Stomach smooth muscle (tissue), 2 donors: ENCODE measurements around the gene DOCK9.

Experiments
- H3K27ac ChIP-seq: one replicate; pipeline ENCODE4 v1.7.0; 2013; ENCODE audit warnings: mild to moderate bottlenecking, low read length, inconsistent platforms
- H3K27me3 ChIP-seq, 2 donors: one replicate each; pipeline ENCODE4 v1.7.0; 2013; ENCODE audit warnings: low read length in 2 of 2; ENCODE audit not compliant: insufficient read depth in 2 of 2, control insufficient read depth in 1 of 2
- H3K36me3 ChIP-seq, 2 donors: one replicate each; pipeline ENCODE4 v1.7.0; 2013; ENCODE audit warnings: low read length in 2 of 2; ENCODE audit not compliant: control insufficient read depth in 2 of 2, insufficient read depth in 2 of 2
- H3K4me1 ChIP-seq: one replicate; pipeline ENCODE4 v1.7.0; 2013; ENCODE audit warnings: low read length; ENCODE audit not compliant: control insufficient read depth, insufficient read depth
- H3K4me3 ChIP-seq, 2 donors: one replicate each; pipeline ENCODE4 v1.7.0; 2013; ENCODE audit warnings: low read length in 2 of 2
- H3K9ac ChIP-seq, 2 donors: one replicate each; pipeline ENCODE4 v1.7.0; 2013; ENCODE audit warnings: low read length in 2 of 2, mild to moderate bottlenecking in 1 of 2
- H3K9me3 ChIP-seq, 2 donors: one replicate each; pipeline ENCODE4 v1.7.0; 2013; ENCODE audit warnings: low read length in 2 of 2; ENCODE audit not compliant: control insufficient read depth in 2 of 2
- donor health status: healthy.
- donor health status: Pancreatic carcinoma.

The DOCK9 gene

GRCh38 chr13:98977568-98978265, at the start of gene DOCK9:
Gene DOCK9 (minus strand): TSS chr13:98978064. CDS start chr13:98977909, 155 bp downstream.
- peak within 1 kb of the TSS; percentile 13 to 58 for H3K9ac ChIP-seq

GRCh38 chr13:99027260-99027659, 49.4 kb upstream of the DOCK9 start:
- Histone ChIP-seq H3K4me1 (peaks cover 4% of the 10 kb centered on the region), H3K36me3 (no peaks in the 10 kb centered on the region), H3K27me3 (no peaks in the 10 kb centered on the region), H3K9me3 (no peaks in the 10 kb centered on the region), H3K9ac (no peak overlapping the region), H3K4me3 (no peak overlapping the region), H3K27ac (no peak overlapping the region)

More at GRCh38 chr13:98977568-98978265, at the start of gene DOCK9:
- Histone ChIP-seq H3K27ac (peak within 1 kb of the TSS; percentile 20), H3K4me1 (peaks cover 17% of the 10 kb centered on the region), H3K27me3 (no peaks in the 10 kb centered on the region), H3K36me3 (no peaks in the 10 kb centered on the region), H3K4me3 (peak within 1 kb of the TSS; percentile 38 to 79), H3K9me3 (no peaks in the 10 kb centered on the region)

GRCh38 chr13:99022941-99023340, 45.1 kb upstream of the DOCK9 start:
- no peak overlapping the region for H3K4me3 ChIP-seq
- H3K9ac ChIP-seq: no peak overlapping the region
- no peaks in the 10 kb centered on the region for H3K36me3 ChIP-seq
- no peaks in the 10 kb centered on the region for H3K27me3 ChIP-seq
- peaks cover 4% of the 10 kb centered on the region for H3K4me1 ChIP-seq
- no peak overlapping the region for H3K27ac ChIP-seq
- H3K9me3 ChIP-seq: no peaks in the 10 kb centered on the region

- peaks cover 10% of the 10 kb centered on the region for H3K4me1 ChIP-seq
- H3K9ac ChIP-seq: no peak overlapping the region
- H3K27me3 ChIP-seq: no peaks in the 10 kb centered on the region
- H3K9me3 ChIP-seq: no peaks in the 10 kb centered on the region
- H3K4me3 ChIP-seq: no peak overlapping the region
- H3K36me3 ChIP-seq: no peaks in the 10 kb centered on the region
- H3K27ac ChIP-seq: no peak overlapping the region
These were observed 40.7 kb upstream of the DOCK9 start for GRCh38 chr13:99018418-99019180.

GRCh38 chr13:99015606-99016490, 38.0 kb upstream of the DOCK9 start:
- no peak overlapping the region for H3K27ac ChIP-seq
- H3K36me3 ChIP-seq: no peaks in the 10 kb centered on the region
- H3K27me3 ChIP-seq: no peaks in the 10 kb centered on the region
- peaks cover 10% of the 10 kb centered on the region for H3K4me1 ChIP-seq
- H3K4me3 ChIP-seq: no peak overlapping the region
- no peaks in the 10 kb centered on the region for H3K9me3 ChIP-seq
- no peak overlapping the region for H3K9ac ChIP-seq

GRCh38 chr13:99014522-99014921, 36.7 kb upstream of the DOCK9 start:
- Histone ChIP-seq H3K9ac (no peak overlapping the region), H3K4me3 (no peak overlapping the region), H3K4me1 (peaks cover 10% of the 10 kb centered on the region), H3K9me3 (no peaks in the 10 kb centered on the region), H3K27me3 (no peaks in the 10 kb centered on the region), H3K27ac (no peak overlapping the region), H3K36me3 (no peaks in the 10 kb centered on the region)

GRCh38 chr13:99013951-99014350, 36.1 kb upstream of the DOCK9 start:
- Histone ChIP-seq H3K27ac (no peak overlapping the region), H3K4me1 (peaks cover 13% of the 10 kb centered on the region), H3K27me3 (no peaks in the 10 kb centered on the region), H3K36me3 (no peaks in the 10 kb centered on the region), H3K4me3 (no peak overlapping the region), H3K9me3 (no peaks in the 10 kb centered on the region), H3K9ac (no peak overlapping the region)

- Histone ChIP-seq H3K9me3 (no peaks in the 10 kb centered on the region), H3K27me3 (no peaks in the 10 kb centered on the region), H3K36me3 (no peaks in the 10 kb centered on the region), H3K4me3 (no peak overlapping the region), H3K9ac (no peak overlapping the region), H3K27ac (no peak overlapping the region), H3K4me1 (peaks cover 9% of the 10 kb centered on the region)
These were observed 34.7 kb upstream of the DOCK9 start for GRCh38 chr13:99012539-99012938.

- no peak overlapping the region for H3K9ac ChIP-seq
- H3K27ac ChIP-seq: no peak overlapping the region
- H3K9me3 ChIP-seq: no peaks in the 10 kb centered on the region
- H3K36me3 ChIP-seq: no peaks in the 10 kb centered on the region
- no peak overlapping the region for H3K4me3 ChIP-seq
- no peaks in the 10 kb centered on the region for H3K27me3 ChIP-seq
- H3K4me1 ChIP-seq: peaks cover 6% of the 10 kb centered on the region
These were observed 32.2 kb upstream of the DOCK9 start for GRCh38 chr13:99009987-99010551.

GRCh38 chr13:99008577-99008976, 30.7 kb upstream of the DOCK9 start:
- no peak overlapping the region for H3K9ac ChIP-seq
- no peaks in the 10 kb centered on the region for H3K9me3 ChIP-seq
- no peak overlapping the region for H3K4me3 ChIP-seq
- no peaks in the 10 kb centered on the region for H3K36me3 ChIP-seq
- H3K27me3 ChIP-seq: no peaks in the 10 kb centered on the region
- peaks cover 4% of the 10 kb centered on the region for H3K4me1 ChIP-seq
- H3K27ac ChIP-seq: no peak overlapping the region
